NCI-H774 (cell line): ENCODE results near the gene MPC2.
"Not testable (repeated sequence)": the region's sequence is repeated elsewhere in the genome, so short reads cannot be mapped to it uniquely, and the experiment has no call there.

Source experiments
- DNase-seq: peaks from one replicate; lab custom pipeline; 2025; lab: John Stamatoyannopoulos, UW

MPC2 gene

DNA sequence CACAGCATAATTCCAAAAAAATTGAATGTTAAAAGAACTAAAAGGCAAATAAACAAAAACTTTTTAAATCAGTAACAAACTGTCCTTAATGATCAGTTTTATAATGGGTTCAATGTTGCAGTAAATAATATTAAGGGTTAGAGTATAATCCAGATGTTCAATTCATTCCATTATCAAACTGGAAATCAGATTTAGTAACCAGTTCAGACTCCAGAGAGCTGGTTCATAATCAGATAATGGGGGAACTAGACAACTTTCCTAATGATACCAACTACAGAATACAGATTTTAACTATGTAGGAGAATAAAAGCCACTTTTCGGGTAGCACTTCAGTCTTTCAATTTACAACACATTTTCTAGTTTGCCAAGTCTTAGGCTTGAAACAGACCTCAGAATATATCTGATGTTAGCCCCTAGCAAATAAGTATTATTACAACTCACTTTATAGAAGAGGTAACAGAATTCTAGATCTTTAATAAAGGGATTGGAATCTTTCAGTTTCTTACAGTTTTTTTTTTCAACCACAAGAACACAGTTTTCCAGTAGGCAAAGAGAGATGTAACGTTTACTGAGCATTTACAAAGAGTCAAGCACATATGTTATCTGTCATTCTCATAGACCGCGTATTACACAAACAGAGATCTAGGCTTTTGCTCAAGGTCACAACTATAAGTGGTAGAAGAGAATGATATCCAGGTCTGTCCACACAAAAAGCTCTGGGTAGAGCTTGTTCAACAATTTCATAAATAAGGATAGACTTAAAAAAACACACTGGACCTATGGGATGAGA, 2.3 kb downstream of the MPC2 start:
- no peak for DNase-seq

DNA sequence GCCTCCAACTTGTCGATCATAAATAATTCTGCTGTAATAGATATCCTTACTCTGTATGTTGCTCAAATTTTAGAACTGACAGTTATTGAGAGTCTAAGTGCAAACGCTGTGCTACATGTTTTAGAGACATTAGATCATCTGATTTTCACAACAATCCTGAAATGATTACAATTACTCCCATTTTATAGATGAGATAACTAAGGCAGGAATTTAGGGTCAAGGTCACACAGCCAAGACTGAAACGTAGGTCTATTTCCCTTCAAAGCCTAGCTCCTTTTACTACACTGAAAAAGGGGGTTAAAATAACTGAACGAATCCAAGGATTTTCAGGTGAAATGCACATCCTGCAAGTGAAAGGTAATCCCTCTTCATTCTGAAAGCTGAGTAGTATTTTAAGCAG, 3.1 kb downstream of the MPC2 start:
- DNase-seq = no peak

GRCh38 chr1:167929725-167930124, 7.1 kb downstream of the MPC2 start:
- DNase-seq = no peak

- not testable (repeated sequence) for DNase-seq
Observed at GRCh38 chr1:167928919-167929318, 8.0 kb downstream of the MPC2 start.

- no peak for DNase-seq
Observed at GRCh38 chr1:167928457-167928852, 8.4 kb downstream of the MPC2 start.

- no peak for DNase-seq
Observed at GRCh38 chr1:167927046-167927754, 9.7 kb downstream of the MPC2 start.

DNA sequence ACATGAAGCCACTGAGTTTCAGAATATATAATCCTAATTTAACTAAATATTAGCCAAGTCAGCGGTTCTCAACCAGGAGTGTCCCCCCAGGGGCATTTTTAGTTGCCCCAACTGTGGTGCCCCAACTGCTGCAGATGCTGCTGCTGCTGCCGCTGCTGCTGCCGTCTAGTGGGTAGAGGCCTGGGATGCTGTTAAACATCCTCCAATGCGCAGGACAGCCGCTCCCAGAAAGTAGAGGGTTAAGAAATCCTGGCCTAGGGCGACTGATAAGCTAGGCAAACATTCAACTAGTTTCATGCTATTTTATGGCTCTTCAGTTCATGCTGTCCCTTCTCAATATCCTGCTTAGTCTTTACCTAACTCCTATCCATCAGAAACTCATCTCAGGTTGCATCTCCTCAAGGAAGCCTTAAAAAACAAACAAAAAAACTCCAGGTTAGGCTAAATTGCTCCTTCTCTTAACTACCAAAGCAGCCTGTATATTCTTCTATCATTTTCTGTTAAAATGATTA, 10.3 kb downstream of the MPC2 start:
- DNase-seq = no peak

- DNase-seq = no peak
Observed at GRCh38 chr1:167924543-167925231, 12.2 kb downstream of the MPC2 start.

GRCh38 chr1:167924102-167924501, 12.8 kb downstream of the MPC2 start:
- no peak for DNase-seq

GRCh38 chr1:167923324-167924056, 13.4 kb downstream of the MPC2 start:
- no peak for DNase-seq

- no peak for DNase-seq
Observed at GRCh38 chr1:167922611-167923074, 14.2 kb downstream of the MPC2 start.

DNA sequence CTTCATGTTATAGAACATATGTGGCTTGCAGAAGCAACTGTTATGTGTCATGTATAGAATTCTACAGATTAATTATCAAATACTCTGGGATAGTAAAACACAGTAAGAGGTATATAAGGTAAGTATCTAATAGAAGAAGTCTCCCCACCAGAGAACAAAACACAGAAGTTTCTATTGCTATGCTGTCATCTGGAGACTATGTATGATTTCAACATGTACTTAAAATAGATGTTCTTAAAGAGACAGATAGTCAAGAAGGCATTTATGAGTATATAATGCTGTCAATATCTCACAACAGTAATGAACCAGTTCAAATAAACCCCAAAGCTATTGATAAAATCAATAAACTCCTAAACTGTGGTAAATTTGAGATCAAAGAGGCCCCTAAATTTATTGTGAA, 14.8 kb downstream of the MPC2 start:
- DNase-seq = no peak

GRCh38 chr1:167916766-167917511, 19.9 kb downstream of the MPC2 start:
- DNase-seq = no peak

GRCh38 chr1:167915569-167915968, 21.3 kb downstream of the MPC2 start:
- no peak for DNase-seq

DNA sequence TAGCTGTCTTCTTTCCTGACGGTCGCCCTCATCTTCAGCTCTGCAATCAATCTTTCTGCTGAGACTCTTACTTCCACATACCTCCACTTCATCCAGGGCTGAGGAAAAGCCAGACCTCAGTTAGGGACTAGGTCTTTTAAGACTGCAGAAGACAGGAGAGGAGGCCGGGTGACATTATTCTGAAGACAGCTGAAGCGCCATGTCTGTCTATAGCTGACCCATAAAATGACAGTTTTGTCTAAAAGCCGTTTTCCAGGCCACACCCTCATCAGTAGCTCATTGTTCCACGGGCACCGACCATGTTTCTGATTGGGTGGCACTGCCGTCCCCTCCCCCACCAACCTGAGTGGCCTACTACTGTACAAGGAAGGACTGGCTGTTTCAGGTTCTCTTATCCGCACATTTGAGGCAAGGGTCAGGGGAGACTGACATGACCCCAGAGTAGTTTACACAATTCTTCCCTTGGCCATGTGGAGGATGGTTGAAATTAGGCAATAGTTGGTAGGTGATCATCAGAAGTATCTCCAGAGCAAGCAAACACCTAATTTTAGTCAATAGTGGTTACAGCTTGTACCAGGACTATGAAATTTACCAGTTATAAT, 22.9 kb downstream of the MPC2 start, which contains the start of gene ADCY10:
TSS of gene ADCY10 (minus strand) at position 240 of the 602 bp plus-strand sequence. CDS start 8,994 bp downstream, outside the sequence.
- no peak for DNase-seq

GRCh38 chr1:167912294-167912693, 24.6 kb downstream of the MPC2 start:
- DNase-seq = no peak

GRCh38 chr1:167911413-167911812, 25.5 kb downstream of the MPC2 start:
- no peak for DNase-seq

DNA sequence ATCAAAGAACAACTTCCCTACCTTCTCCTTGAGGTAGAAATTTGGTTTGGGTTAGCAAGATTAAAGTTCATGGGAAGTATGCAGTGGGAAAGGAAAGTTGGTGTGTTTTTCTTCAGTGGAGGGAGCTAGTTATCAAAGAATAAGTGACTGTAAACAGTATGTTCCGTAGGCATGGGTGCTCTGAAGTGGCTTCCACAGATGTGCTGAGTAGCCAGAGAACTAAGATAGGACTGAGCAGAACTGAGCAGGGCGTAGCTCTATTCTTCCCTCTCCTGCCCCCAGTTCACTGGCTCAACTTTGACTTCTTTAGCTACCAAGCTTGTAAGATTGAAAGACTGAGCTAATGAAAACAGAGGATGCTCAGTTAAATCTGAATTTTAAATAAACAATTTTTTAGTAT, 26.3 kb downstream of the MPC2 start:
- DNase-seq = no peak

GRCh38 chr1:167909691-167910180, 27.1 kb downstream of the MPC2 start:
- no peak for DNase-seq

DNA sequence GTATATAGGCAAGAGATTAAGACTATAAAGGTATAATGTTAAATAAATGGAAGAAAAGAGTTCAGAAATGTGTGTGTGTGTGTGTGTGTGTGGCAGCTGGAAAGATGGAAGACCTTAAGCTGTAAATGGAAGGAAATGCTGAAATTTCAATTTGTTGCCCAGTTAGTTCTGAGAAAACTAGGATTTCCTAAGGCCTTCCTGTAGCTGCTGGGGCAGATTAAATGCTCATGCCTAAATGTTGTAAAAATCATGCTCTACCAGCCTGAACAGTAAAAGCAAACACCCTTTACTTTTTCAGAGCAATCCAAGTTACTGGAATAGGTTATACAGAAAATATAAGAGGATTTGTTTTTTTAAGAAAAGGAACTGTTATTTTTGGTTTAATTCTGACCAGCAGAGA, 31.2 kb downstream of the MPC2 start:
- no peak for DNase-seq
